LNCaP clone FGC (cell line): ENCODE data around the gene CDK18.
"Not testable (repeated sequence)": the region's sequence is repeated elsewhere in the genome, so short reads cannot be mapped to it uniquely, and the experiment has no call there.

Source experiments
- DNase-seq: peaks from one replicate; pipeline ENCODE4 v3.0.0-alpha.2; 2011; ENCODE audit warnings: low read depth
- H3K4me3 ChIP-seq: 2 replicates; pipeline ENCODE4 v1.5.1; 2011; ENCODE audit warnings: mild to moderate bottlenecking, low read depth, low read length, control low read depth
- CTCF ChIP-seq: IDR thresholded peaks from 2 replicates; pipeline ENCODE4 v1.5.1; 2012; ENCODE audit warnings: mild to moderate bottlenecking; ENCODE audit not compliant: control insufficient read depth, insufficient read depth; ENCODE audit errors: extremely low read depth

Gene CDK18

DNA sequence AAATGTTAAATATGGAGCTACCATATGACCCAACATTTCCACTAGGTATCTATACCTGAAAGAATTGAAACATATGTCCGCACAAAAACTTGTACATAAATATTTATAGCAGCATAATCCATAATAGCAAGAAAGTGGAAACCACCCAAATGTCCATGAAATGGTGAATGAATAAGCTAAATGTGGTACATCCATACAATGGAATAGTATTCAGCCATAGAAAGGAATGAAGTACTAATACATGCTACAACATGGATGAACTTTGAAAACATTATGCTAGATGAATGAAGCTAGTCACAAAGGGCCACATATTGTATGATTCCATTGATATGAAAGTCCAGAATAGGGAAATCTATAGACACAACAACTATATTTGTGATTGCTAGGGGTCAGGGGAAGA, 28.6 kb upstream of the CDK18 start:
- TF ChIP-seq CTCF, result no peak
- DNase-seq, result no peak
- H3K4me3 ChIP-seq, result no peak overlapping the region

- DNase-seq, result no peak
- H3K4me3 ChIP-seq, result no peak overlapping the region
- no peak for TF ChIP-seq CTCF
Observed at GRCh38 chr1:205476648-205477047, 27.8 kb upstream of the CDK18 start.

GRCh38 chr1:205477121-205477758, 27.2 kb upstream of the CDK18 start:
- no peak for DNase-seq
- H3K4me3 ChIP-seq, result no peak overlapping the region
- TF ChIP-seq CTCF, result no peak

DNA sequence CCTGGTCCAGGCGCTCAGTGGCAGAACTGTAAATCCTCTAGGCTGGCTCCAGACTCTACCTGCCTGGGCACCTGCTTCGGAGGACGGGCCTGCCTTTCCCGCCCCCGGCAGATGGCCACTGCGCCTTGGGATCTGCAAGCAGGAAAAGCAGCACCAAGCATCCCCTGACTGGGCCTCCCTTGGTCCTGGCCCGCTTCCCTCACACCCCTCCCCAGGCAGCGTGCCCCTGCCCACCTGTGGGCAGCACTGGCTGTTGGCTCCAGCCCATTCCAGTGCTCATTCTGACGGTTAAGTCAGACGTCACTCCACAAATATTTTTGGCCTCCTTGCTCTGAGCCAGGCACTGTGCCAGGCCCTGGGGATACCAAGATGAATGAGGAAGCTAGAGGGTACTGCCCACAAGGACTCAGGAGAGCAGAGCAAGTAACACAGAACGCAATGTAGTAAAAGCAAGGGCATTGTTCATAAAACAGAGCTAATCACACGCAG, 26.7 kb upstream of the CDK18 start:
- H3K4me3 ChIP-seq, result no peak overlapping the region
- no peak for TF ChIP-seq CTCF
- peak; percentile 93 for DNase-seq

- not testable (repeated sequence) for DNase-seq, H3K4me3 ChIP-seq
Observed at GRCh38 chr1:205478985-205479384, 25.5 kb upstream of the CDK18 start.

DNA sequence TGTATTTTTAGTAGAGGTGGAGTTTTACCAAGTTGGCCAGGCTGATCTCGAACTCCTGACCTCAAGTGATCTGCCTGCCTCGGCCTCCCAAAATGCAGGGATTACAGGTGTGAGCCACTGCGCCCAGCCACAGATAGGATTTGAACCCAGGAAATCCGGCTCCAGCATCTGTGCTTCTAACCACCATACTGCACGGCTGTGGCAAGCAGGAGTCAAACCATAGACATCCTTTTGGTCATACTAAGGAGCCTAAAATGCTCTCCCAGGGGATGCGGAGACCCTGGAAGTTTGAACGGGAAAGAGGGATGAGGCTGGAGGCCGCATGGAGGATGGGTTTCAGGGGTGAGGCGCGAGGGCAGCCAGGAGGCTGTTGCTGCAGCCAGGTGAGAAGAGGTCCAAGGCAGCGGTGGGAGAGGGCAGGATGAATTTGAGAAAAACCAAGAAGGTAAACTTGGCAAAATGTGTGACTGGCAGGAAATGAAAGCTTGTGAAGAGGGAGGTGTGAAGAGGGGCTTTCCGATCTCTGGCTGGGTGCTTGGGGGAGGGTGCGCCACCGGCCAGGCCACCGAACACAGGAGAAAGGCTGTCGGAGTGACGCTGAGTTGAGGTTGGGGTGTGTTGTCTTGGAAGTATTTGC, 24.0 kb upstream of the CDK18 start:
- no peak for DNase-seq
- no peak for TF ChIP-seq CTCF
- no peak overlapping the region for H3K4me3 ChIP-seq

- H3K4me3 ChIP-seq, result no peak overlapping the region
- DNase-seq, result no peak
- TF ChIP-seq CTCF, result no peak
Observed at GRCh38 chr1:205481218-205481617, 23.3 kb upstream of the CDK18 start.
